ENCODE measurements around the gene NUDT6.
"Not testable (repeated sequence)": the region's sequence is repeated elsewhere in the genome, so short reads cannot be mapped to it uniquely, and the experiment has no call there.

Gene NUDT6

DNA sequence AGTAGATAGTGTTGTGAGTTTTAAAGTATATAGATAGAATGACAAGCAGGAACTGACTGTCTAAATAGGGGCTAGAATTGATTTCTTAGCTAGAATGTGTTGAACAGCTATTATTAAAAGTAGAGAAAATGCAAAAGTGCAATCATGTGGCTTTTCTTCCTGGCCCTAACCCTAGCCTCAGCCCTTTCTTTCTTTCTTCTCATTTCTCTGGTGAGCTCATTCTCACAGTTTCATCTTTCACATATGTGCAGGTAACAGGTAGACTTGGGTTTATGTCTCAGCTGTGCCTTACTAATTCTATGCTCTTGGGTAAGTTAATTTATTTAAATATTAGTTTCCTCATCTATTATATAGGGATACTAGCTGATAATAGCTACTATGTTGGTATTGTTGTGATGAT lies 70.8 kb downstream of the NUDT6 start:
- TF ChIP-seq, protein P1, sequence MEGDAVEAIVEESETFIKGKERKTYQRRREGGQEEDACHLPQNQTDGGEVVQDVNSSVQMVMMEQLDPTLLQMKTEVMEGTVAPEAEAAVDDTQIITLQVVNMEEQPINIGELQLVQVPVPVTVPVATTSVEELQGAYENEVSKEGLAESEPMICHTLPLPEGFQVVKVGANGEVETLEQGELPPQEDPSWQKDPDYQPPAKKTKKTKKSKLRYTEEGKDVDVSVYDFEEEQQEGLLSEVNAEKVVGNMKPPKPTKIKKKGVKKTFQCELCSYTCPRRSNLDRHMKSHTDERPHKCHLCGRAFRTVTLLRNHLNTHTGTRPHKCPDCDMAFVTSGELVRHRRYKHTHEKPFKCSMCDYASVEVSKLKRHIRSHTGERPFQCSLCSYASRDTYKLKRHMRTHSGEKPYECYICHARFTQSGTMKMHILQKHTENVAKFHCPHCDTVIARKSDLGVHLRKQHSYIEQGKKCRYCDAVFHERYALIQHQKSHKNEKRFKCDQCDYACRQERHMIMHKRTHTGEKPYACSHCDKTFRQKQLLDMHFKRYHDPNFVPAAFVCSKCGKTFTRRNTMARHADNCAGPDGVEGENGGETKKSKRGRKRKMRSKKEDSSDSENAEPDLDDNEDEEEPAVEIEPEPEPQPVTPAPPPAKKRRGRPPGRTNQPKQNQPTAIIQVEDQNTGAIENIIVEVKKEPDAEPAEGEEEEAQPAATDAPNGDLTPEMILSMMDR (conservative IDR thresholded peaks at IDR 0.05; ENCODE audit: low read depth, low read length): no peak
- H3K4me3 ChIP-seq (ENCODE audit: low read length): no peak overlapping the region
- DNase-seq (ENCODE audit: low read depth): no peak

DNA sequence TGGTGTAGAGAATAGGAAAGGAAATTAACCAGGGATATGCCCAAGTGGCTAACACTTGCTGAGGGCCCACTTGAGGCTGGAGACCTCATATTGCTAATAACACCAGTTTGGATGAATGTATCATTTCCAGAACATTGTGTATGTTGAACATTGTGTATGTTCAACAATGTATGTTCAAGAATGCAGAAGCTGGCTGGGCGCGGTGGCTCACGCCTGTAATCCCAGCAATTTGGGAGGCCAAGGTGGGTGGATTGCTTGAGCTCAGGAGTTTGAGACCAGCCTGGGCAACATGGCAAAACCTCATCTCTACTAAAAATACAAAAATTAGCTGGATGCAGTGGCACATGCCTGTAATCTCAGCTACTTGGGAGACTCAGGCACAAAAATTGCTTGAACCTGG lies 72.6 kb downstream of the NUDT6 start:
- not testable (repeated sequence) for H3K4me3 ChIP-seq (ENCODE audit: low read length); DNase-seq (ENCODE audit: low read depth)

DNA sequence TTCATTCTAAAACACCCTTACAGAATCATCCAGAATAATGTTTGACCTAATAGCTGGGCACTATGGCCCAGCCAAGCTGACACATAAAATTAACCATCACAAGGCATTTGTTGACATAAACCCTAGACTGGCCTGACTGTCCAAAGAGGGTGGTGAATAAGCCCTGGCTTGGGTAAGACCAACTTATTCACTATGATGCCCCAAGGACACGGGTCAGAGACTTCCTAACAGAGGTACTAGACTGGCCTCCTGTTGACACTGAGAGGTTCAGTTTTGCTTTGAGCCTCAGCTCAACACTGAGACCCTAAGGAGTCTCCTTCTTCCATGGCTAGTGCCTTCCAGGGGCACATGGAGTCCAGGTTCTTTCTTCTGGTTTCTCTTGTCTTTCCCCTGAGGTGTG lies 74.5 kb downstream of the NUDT6 start:
- no peak overlapping the region for H3K4me3 ChIP-seq (ENCODE audit: low read length)
- TF ChIP-seq, protein P1 (conservative IDR thresholded peaks at IDR 0.05; ENCODE audit: low read depth, low read length): no peak
- DNase-seq (ENCODE audit: low read depth): no peak

DNA sequence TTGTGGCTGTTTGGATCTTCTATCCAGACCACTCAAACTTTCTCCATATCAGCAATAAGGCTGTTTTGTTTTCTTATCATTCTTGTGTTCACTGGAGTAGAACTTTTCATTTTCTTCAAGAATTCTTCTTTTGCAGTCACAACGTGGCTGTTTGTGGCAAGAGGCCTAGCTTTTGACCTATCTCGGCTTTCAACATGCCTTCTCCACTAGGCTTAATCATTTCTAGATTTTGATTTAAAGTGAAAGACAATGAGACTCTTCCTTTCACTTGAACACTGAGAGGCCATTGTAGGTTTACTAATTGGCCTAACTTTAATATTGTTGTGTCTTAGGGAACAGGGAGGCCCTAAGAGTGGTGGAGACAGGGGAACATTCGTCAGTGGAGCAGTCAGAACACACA lies 76.6 kb downstream of the NUDT6 start:
- no peak for DNase-seq (ENCODE audit: low read depth)
- TF ChIP-seq, protein P1 (conservative IDR thresholded peaks at IDR 0.05; ENCODE audit: low read depth, low read length): no peak
- no peak overlapping the region for H3K4me3 ChIP-seq (ENCODE audit: low read length)

DNA sequence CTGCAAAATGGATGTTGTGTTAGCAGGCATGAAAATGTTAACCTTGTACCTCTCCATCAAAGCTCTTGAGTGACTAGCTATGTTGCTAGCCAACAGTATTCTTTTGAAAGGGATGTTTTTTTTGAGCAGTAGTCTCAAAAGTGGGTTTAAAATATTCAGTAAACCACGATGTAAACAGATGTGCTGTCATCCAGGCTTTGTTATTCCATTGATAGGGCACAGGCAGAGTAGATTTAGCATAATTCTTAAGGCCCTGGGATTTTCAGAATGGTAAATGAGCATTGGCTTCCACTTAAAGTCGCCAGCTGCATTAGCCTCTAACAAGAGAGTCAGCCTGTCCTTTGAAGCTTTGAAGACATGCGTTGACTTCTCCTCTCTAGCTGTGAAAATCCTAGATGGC lies 77.3 kb downstream of the NUDT6 start:
- TF ChIP-seq, protein P1 (conservative IDR thresholded peaks at IDR 0.05; ENCODE audit: low read depth, low read length): no peak
- no peak for DNase-seq (ENCODE audit: low read depth)
- H3K4me3 ChIP-seq (ENCODE audit: low read length): no peak overlapping the region

DNA sequence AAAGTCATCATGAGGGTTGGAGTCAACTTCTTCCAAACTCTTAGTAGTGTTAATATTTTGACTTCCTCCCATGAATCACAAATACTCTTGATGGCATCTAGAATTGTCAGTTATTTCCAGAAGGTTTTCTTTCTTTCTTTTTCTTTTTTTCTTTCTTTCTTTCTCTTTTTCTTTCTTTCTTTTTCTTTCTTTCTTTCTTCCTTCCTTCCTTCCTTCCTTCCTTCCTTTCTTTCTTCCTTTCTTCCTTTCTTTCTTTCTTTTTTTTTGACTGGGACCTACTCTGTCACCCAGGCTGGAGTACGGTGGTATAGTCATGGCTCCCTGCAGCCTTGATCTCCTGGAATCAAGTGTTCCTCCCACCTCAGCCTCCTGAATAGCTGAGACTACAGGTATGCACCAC lies 78.0 kb downstream of the NUDT6 start:
- DNase-seq (ENCODE audit: low read depth); H3K4me3 ChIP-seq (ENCODE audit: low read length): not testable (repeated sequence)

GRCh38 chr4:122842984-122843531 lies 79.3 kb downstream of the NUDT6 start:
- TF ChIP-seq, protein P1 (conservative IDR thresholded peaks at IDR 0.05; ENCODE audit: low read depth, low read length): no peak
- DNase-seq (ENCODE audit: low read depth): peak; percentile 82
- no peak overlapping the region for H3K4me3 ChIP-seq (ENCODE audit: low read length)

Data from retinal pigment epithelial cell (primary cell).